HG02840 (cell line): ENCODE results near the gene RNASE13.
"Not testable (repeated sequence)": the region's sequence is repeated elsewhere in the genome, so short reads cannot be mapped to it uniquely, and the experiment has no call there.

Source experiments
- ATAC-seq: cut with Tn5 transposase; IDR thresholded peaks from one replicate; pipeline ENCODE4 v1.9.1; 2021; ENCODE audit warnings: mild to moderate bottlenecking, moderate library complexity, moderate number of reproducible peaks; ENCODE audit not compliant: unreplicated experiment, low FRiP score

RNASE13 gene

DNA sequence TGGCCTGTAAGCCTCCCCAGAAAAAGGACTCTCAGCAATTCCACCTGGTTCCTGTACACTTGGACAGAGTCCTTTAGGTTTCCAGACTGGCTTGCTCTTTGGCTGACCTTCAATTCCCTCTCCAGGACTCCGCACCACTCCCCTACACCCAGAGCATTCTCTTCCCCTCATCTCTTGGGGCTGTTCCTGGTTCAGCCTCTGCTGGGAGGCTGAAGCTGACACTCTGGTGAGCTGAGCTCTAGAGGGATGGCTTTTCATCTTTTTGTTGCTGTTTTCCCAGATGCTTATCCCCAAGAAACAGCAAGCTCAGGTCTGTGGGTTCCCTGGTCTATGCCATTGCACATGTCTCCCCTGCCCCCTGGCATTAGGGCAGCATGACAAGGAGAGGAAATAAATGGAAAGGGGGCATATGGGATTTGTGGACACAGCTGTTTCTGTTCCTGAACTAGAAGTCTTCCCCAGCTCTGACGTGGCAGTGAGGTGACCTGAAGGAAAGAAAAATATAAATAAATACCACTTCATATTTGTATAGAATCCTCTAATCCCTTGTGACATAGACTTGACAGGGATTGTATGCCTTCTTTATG is 8.9 kb upstream of the RNASE13 start:
- ATAC-seq: no peak

DNA sequence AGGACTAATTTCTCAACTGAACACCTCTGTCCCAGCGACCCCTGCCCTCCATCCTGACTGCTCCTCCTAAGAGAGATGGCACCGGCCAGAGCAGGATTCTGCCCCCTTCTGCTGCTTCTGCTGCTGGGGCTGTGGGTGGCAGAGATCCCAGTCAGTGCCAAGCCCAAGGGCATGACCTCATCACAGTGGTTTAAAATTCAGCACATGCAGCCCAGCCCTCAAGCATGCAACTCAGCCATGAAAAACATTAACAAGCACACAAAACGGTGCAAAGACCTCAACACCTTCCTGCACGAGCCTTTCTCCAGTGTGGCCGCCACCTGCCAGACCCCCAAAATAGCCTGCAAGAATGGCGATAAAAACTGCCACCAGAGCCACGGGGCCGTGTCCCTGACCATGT is 8.3 kb upstream of the RNASE13 start:
- ATAC-seq: no peak

DNA sequence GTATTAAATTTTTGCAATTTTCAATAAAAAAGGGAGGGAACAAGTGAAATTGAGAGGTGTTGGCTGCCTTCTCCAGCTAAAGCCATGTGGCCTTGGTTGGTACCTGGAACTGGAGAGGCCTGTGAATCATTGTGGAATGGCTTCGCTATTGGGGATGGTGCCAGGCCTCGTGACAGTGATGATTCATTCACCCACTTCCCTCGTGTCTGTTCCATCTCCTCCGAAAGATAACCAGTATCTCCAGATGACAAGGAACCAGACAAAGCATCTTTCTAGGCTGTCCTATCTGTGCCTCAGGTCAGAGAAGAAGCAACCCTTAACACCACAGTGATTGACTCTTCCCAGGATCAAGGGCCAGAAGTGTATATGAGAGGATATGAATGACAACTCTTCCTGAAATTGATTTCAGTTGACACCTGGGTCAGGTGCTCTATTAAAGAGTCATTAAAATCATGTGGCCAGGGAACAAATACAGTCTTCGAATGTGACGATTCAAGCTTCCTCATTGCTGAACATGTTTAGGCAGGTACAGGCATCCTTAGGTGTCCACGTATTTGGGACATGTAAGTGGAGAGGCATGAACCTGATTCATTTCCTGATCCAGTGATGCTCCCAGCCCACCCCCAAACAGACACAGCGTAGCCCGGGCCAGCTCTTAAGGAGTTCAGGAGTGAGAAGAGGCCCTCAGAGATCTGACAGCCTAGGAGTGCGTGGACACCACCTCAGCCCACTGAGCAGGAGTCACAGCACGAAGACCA is 7.2 kb upstream of the RNASE13 start, which contains the start of gene RNASE7:
RNASE7 (plus strand) TSS at position 687 of the 758 bp plus-strand sequence. CDS start 631 bp downstream, outside the sequence.
- ATAC-seq: no peak

DNA sequence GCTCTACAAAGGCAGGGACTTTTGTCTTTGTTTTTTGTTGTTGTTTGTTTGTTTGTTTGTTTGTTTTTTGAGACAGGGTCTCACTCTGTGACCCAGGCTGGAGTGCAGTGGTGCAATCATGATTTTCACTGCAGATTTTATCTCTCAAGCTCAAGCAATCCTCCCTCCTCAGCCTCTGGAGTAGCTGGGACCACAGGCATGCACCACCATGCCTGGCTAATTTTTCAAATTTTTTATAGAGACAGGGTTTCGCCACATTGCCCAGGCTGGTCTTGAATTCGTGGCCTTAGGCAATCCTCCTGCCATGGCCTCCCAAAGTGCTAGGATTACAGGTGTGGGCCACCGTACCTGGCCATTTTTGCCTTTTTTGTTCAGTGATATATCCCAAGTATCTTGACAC is 6.3 kb upstream of the RNASE13 start:
- ATAC-seq: not testable (repeated sequence)

DNA sequence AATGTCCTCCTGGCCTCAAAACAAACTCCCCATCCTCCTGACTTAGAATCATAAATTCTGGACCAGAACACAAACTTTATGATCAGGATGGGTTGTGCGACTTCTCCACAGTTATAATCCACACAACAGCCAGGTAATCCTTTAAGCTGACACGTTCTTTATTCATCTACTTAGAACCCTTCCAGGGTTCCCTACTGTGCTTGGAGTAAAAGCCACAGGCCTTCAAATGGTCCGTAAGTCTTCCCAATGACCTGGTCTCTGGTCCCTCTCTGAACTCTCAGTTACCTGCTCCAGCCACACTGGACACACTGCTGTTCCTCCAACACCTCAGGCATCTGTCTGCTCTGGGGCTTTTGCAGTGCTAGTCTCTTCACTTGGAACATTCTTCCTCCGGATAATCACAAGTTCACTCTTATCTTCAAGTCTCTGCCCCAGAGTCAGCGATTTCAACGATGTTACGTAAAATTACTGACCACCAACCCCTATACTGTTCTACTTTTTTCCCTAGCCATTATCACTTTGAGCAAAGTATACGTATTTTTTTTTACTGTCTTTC is 5.8 kb upstream of the RNASE13 start:
- ATAC-seq: no peak

DNA sequence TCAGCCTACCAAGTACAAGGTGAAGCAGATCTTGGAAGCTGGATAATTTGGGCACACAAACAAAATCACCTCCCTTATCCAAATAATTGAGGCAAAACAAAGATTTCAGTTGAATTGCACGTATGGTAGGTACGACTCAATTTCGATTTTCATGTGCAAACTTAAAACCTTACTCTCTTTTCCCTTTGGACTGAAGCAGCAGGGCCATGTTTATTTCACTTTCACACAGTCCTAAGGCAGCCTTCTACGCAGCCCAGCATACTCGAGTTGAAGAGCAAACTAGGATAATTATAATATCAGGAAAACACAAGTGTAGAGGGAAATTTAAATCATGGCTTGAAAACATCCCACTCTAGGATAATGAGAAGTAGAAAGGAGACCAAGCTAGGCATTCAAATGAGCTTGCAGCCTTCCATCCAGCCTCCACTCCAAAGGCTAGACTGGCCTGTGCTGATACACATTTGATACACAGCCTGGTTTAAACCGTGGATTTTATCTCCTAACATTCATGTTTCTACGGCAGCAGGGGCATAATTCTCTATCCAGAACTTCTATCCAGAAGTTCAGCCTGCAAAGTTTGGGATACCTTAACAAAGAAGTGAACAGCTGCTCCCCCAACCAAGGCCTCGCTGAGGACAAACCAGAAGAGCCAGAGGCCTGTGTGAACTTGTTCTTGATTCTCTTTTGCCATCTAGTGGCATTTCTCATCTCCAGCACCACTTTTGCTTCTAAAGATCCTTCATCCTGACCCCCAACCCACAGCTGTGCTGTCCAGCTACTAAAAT is 5.2 kb upstream of the RNASE13 start:
- ATAC-seq: no peak

DNA sequence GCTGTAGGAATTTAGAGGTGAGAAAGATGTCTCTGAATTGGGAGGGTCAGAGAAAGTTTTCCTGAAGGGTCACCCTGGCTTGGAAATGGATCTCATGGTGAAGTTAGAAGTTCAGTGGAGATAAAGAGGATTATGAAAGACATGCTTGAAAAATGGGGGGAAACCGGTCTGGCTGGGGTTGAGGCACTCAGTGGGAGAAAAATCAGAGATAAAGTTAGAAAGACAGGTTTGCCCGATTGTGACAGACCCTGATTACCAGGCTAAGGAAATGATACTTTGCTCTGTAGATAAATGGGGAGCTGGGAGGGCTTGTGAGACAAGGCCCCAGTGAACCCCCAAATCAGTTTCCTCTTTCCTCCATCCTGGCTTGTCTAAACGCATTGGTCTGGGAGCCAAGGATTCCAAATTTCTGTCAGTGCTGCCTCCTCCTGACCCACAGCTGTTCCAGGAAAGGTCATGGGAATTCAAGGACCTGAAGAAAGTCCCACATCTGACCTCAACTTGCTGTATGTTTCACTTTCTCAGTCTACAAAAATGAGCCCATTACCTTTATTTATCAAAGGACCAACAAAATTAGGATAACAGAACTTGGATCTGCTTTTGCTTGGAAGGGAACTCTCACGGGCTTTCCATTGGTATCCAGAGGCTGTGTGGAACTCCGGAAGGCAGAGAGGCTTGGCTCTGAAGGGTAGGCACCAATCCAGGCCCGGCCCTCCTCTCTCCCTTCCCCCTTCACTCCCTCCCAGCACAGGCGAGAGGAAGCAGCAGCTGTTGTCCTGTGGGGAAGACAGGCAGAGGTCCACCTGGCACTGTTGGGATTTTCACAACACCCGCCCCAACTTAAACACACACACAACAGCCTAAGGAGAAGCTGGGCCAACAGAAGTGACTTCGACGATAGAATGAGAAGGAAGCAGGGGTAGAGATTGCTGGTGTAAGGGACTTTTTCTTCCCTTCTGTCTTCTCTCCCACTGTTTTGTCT is 4.1 kb upstream of the RNASE13 start:
- ATAC-seq: no peak

GRCh38 chr14:21037156-21037555 is 2.5 kb upstream of the RNASE13 start:
- ATAC-seq: no peak

DNA sequence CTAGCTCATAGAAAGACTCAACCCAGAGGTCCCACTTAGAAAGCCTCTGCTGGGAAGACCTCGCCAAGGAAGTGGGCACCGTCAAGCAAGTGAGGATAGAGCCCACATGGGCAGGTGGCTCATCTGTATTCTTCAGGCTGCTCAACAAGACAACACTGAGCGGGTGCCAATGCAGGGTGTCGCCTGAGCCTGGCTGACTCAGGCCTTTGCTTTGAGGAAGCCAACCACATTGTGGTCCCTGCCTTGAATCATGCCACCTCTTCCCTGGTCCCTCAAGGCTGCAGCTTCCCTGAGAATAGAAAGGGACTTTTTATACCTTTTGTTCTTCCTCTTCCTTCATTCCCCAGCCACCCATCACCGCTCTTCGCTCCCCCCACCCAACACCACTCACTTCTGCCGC is 2.1 kb upstream of the RNASE13 start:
- ATAC-seq: no peak

DNA sequence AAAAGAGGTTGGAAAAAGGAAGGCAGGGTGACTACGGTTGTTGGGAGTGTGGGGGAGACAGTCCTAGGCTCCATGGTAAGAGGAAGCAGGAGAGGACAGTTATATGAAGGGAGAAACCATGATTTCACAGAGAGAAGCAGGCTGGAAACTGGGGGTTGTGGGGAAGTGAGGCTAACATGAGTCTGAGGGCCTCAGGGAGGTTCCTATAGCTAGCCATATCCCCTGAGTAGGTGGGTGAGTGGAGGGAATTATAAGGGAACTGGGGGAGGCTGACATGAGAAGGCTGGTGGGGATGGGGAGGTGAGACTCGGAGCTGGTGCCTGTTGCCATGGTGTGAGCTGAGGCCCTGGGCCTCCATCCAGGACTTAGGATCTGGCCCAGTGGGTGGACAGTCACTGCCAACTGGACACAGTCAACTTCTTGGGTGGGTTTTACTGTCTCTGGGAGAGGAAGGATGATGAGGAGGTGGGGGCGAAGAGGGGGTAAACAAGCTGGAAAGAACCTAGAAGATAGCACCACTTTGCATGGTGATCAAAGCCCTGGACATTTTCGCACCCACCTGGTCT is 1.4 kb downstream of the RNASE13 start:
- no peak for ATAC-seq

DNA sequence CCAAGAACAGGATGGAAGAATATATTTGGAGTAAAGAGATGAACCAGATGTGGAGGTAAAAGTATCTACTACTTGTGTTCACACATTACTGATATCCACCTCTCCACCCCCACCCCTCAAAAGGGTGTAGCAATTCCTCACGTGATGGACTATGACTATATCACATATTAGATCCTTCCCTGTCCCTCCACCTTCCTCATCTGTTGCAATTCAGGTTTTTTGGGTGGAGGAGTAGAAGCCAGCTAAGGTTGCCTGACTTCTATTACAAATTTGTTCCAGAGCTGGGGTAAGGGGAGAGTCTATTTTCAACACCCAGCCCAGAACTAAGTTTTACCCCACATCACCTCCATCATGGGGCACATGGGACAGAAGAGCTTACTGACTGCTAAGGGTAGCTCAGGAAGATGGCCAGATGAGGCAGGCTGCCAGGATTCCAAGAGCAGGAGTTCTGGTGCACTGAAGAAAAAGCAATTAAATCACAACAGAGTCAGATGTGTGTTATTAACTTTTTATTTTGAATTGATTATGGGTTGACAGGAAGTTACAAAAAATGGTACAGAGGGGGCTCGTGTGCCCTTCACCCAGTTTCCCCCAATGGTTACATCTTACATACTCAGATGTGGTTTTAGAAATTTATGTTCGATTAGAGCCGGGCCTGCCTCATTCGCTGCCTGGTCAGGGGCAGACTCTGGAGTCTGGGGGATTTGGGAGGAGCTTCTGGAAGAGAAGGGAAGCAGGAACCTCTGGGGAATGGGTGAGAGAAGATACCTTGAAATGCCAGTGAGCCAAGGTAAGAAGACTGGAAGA is 2.1 kb downstream of the RNASE13 start:
- ATAC-seq: no peak

DNA sequence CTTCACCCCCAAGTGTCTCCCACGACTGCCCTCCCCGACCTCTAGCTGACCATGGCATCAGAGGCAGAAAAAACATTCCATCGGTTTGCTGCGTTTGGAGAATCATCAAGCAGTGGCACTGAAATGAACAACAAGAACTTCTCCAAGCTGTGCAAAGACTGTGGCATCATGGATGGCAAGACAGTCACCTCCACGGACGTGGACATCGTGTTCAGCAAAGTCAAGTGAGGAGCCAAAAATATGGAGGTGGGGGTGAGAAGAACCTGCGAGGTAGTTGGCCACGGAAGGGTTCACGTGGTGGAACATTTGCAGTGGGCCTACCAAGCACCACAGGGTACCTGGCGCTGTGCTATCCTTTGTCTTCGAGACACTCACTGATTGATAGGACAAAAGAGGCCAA is 4.1 kb downstream of the RNASE13 start:
- ATAC-seq: no peak

- ATAC-seq: no peak
Observed at GRCh38 chr14:21029917-21030316, 4.7 kb downstream of the RNASE13 start, which contains the start of gene TPPP2. Gene TPPP2, plus strand, starts transcription at chr14:21030217. Its CDS starts 365 bp downstream, at chr14:21030582.

DNA sequence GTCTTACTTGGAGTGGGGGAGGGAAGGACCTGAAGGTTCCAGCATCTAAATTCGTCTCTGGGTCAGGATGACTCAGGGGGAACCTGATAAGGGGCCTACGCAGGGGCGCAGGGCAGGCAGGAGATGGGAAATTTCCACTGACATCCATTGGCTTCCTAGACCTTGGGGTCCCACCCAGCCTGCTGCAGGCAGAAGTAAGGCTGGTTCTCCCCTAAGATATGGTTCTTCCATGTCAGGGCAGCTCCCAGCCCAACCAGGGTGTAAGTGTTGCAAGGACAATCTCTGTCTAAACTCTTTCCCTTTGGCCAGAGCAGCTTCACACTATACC is 7.7 kb downstream of the RNASE13 start:
- no peak for ATAC-seq

GRCh38 chr14:21026274-21026987 is 8.2 kb downstream of the RNASE13 start:
- no peak for ATAC-seq

DNA sequence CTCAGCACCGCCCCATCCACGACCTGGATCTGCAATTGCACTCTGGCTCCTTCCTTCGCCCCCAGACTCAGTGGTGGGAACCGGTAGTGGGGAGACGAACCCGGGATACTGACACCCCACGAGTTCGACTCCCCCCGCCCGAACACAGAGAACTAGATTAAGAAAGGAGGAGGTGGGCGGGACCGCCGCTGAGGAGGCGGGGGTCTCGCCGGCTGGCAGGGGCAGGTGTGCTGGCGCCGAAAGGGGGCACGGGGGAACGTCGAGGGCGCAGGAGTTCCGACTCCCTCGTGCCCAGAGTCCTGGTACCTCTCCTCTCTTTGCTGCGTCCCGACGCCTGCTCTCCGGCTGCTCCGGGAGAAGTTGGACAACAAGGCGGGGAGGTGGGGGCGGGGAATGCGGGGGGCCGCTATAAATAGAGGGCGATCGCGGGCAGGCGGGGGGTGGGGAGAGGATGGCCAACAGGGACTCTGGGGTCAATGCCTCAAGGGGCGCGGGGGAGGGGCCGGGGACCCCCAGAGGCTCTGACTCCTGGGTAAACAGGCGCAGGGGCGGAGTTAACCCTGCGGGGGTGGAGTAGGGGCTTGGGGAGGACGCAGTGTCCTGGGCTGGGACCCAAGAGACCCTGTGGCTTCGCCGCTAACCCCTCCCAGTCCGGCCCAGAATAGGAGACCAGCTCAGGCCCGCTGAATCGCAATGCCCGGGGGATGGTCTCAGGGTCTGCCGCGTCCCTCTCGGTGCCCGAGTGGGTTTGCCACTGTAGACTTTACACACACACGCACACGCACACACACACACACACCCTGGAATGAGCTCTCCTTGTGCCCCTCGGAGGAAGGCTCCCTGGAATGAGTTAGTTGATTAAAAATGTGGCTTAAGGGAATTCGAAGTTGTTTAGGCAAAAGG is 9.0 kb downstream of the RNASE13 start:
- ATAC-seq: no peak
